IMR-90 (cell line): ENCODE measurements around the gene YPEL4. TPM values are rescaled to one million over a fixed set of nuclear protein-coding genes. Genes with fewer than 3 reads are reported as not detected.

ENCODE experiments used
- ATAC-seq: fragments of 200-7000 bp; cut with Tn5 transposase; 2 replicates; pipeline ENCODE4 v1.9.1; 2020; ENCODE audit warnings: low read depth, mild to moderate bottlenecking, moderate library complexity
- BruUV-seq: library from RNA; stranded (reverse); fragments of 400-500 nt; replicated peaks from 2 replicates; lab custom pipeline; 2021; lab: Mats Ljungman, UMichigan
- CTCF ChIA-PET: fragments of 300-600 bp; formaldehyde crosslinking; extraction: SDS; loops from one replicate; lab custom pipeline; 2021; ENCODE audit warnings: antibody characterized with exemption; lab: Yijun Ruan, JAX
- POLR2A ChIA-PET: fragments of 300-600 bp; sonication (Branson Sonifier 250); formaldehyde crosslinking; loops from one replicate; lab custom pipeline; 2022; ENCODE audit warnings: antibody characterized with exemption; ENCODE audit not compliant: unreplicated experiment; lab: Charles Lee
- DNase-seq: peaks from one replicate; pipeline ENCODE4 v3.0.0; 2013
- H2AFZ ChIP-seq: replicated peaks from 2 replicates; pipeline ENCODE3; 2013; ENCODE audit warnings: low read length, mild to moderate bottlenecking; ENCODE audit not compliant: poor library complexity
- H2AK5ac ChIP-seq: 2 replicates; pipeline ENCODE4 v1.6.1; 2013; ENCODE audit warnings: low read depth, low read length, inconsistent platforms
- H2AK9ac ChIP-seq: replicated peaks from 2 replicates; pipeline ENCODE3; 2013; ENCODE audit warnings: mild to moderate bottlenecking, low read depth, low read length, moderate library complexity; ENCODE audit not compliant: poor library complexity
- H2BK120ac ChIP-seq: 2 replicates; pipeline ENCODE4 v1.6.1; 2013; ENCODE audit warnings: low read depth, low read length, inconsistent platforms
- H2BK15ac ChIP-seq: 3 replicates; pipeline ENCODE4 v1.6.1; 2013; ENCODE audit warnings: low read depth, low read length, inconsistent platforms
- H2BK20ac ChIP-seq: 2 replicates; pipeline ENCODE4 v1.6.1; 2013; ENCODE audit warnings: low read depth, mild to moderate bottlenecking, inconsistent platforms, low read length, moderate library complexity
- H2BK5ac ChIP-seq: 2 replicates; pipeline ENCODE4 v1.6.1; 2013; ENCODE audit warnings: mild to moderate bottlenecking, low read depth, low read length, inconsistent platforms; ENCODE audit not compliant: poor library complexity, severe bottlenecking
- H3K14ac ChIP-seq: replicated peaks from 2 replicates; pipeline ENCODE4 v1.6.1; 2013; ENCODE audit warnings: low read depth, low read length, inconsistent platforms
- H3K18ac ChIP-seq: 2 replicates; pipeline ENCODE4 v1.6.1; 2013; ENCODE audit warnings: low read depth, low read length, control low read depth
- H3K23ac ChIP-seq: 2 replicates; pipeline ENCODE4 v1.6.1; 2013; ENCODE audit warnings: low read depth, low read length, inconsistent platforms
- H3K27ac ChIP-seq: 2 replicates; pipeline ENCODE4 v1.5.1; 2013; ENCODE audit warnings: mild to moderate bottlenecking, control low read depth, low read length; ENCODE audit not compliant: insufficient read depth
- H3K27me3 ChIP-seq: 2 replicates; pipeline ENCODE4 v1.6.1; 2013; ENCODE audit warnings: low read length; ENCODE audit not compliant: control insufficient read depth, insufficient read depth
- H3K36me3 ChIP-seq: 2 replicates; pipeline ENCODE4 v1.6.1; 2013; ENCODE audit warnings: low read length, mixed read lengths; ENCODE audit not compliant: control insufficient read depth, insufficient read depth
- H3K4ac ChIP-seq: 2 replicates; pipeline ENCODE4 v1.6.1; 2013; ENCODE audit warnings: low read depth, low read length, inconsistent platforms
- H3K4me1 ChIP-seq: 2 replicates; pipeline ENCODE4 v1.6.1; 2013; ENCODE audit warnings: low read length, mixed read lengths; ENCODE audit not compliant: control insufficient read depth, insufficient read depth
- H3K4me2 ChIP-seq: 2 replicates; pipeline ENCODE4 v1.6.1; 2013; ENCODE audit warnings: low read depth, mild to moderate bottlenecking, control low read depth, low read length, moderate library complexity
- H3K4me3 ChIP-seq: 2 replicates; pipeline ENCODE4 v1.5.1; 2013; ENCODE audit warnings: low read depth, mild to moderate bottlenecking, control low read depth, low read length, moderate library complexity; ENCODE audit not compliant: insufficient read depth
- H3K56ac ChIP-seq: 2 replicates; pipeline ENCODE4 v1.6.1; 2013; ENCODE audit warnings: low read length, inconsistent platforms; ENCODE audit not compliant: insufficient read depth; ENCODE audit errors: extremely low read depth
- H3K79me1 ChIP-seq, 2 experiments: 2 replicates each; pipeline ENCODE4 v1.6.1; 2013; ENCODE audit warnings: low read length in 2 of 2, inconsistent platforms in 1 of 2, low read depth in 1 of 2
- H3K9ac ChIP-seq: 2 replicates; pipeline ENCODE4 v1.6.1; 2013; ENCODE audit warnings: low read depth, low read length, control low read depth
- H3K9me1 ChIP-seq: 2 replicates; pipeline ENCODE4 v1.6.1; 2013; ENCODE audit warnings: low read length, inconsistent platforms; ENCODE audit not compliant: insufficient read depth
- H3K9me3 ChIP-seq: 2 replicates; pipeline ENCODE4 v1.6.1; 2013; ENCODE audit warnings: low read length; ENCODE audit not compliant: control insufficient read depth, insufficient read depth
- H4K20me1 ChIP-seq: 2 replicates; pipeline ENCODE4 v1.6.1; 2013; ENCODE audit warnings: low read length, inconsistent platforms; ENCODE audit not compliant: insufficient read depth
- H4K5ac ChIP-seq: 2 replicates; pipeline ENCODE4 v1.6.1; 2013; ENCODE audit warnings: mild to moderate bottlenecking, low read depth, low read length, control low read depth
- H4K8ac ChIP-seq, 2 experiments: 2 replicates each; pipeline ENCODE4 v1.6.1; 2013; ENCODE audit warnings: low read depth in 2 of 2, low read length in 2 of 2, control low read depth in 1 of 2, inconsistent platforms in 1 of 2
- H4K91ac ChIP-seq: 2 replicates; pipeline ENCODE4 v1.6.1; 2013; ENCODE audit warnings: low read depth, low read length, inconsistent platforms; ENCODE audit not compliant: insufficient read depth
- MAZ ChIP-seq: IDR thresholded peaks from 2 replicates; pipeline ENCODE4 v1.6.1; 2012; ENCODE audit warnings: low read depth, mild to moderate bottlenecking, low read length, improper control_type of control experiment, moderate library complexity, borderline replicate concordance
- NFE2L2 ChIP-seq: fragments of 150-350 bp; IDR thresholded peaks from 2 replicates; pipeline ENCODE4 v1.6.1; 2016; ENCODE audit warnings: low read depth, mild to moderate bottlenecking, low read length
- RFX5 ChIP-seq: IDR thresholded peaks from 2 replicates; pipeline ENCODE4 v1.8.0; 2012; ENCODE audit warnings: low read depth, mild to moderate bottlenecking, low read length, moderate library complexity
- WGBS, 2 experiments: methylation state at CpG; one replicate each; pipeline versions ENCODE4 v1.1.5 to v1.1.7; 2013; ENCODE audit warnings: missing lambda C conversion rate in 2 of 2; ENCODE audit not compliant: insufficient read length in 1 of 2; ENCODE audit errors: extremely low coverage in 2 of 2; 5-methylcytosine and 5-hydroxymethylcytosine counted together
- dilution Hi-C: fragments of 300-500 bp; cut with HindIII; formaldehyde crosslinking; loops from one replicate; pipeline ENCODE4 v1.14.3; 2018; ENCODE audit warnings: low sequenced_read_pairs; ENCODE audit not compliant: unreplicated experiment
- in situ Hi-C: fragments of 300-500 bp; cut with MboI; formaldehyde crosslinking; loops from 3 replicates; pipeline ENCODE4 v1.14.3; 2019; ENCODE audit warnings: low sequenced_read_pairs, inconsistent platforms, mixed read lengths
- intact Hi-C: fragments of 100-400 bp; cut with micrococcal nuclease; formaldehyde crosslinking; loops from 2 replicates; pipeline ENCODE4 v1.10.0; 2022
- polyA plus RNA-seq, 3 experiments: library from polyadenylated mRNA; depleted of rRNA; stranded (reverse); fragments of >200 nt; gene quantifications; 2 replicates each; pipeline ENCODE4 v1.2.3, GENCODE V29; 2012; ENCODE audit warnings: low replicate concordance in 1 of 3
- total RNA-seq: library from RNA; depleted of rRNA; stranded (reverse); fragments of >200 nt; gene quantifications from 2 replicates; pipeline ENCODE4 v1.2.3, GENCODE V29; 2012

Gene YPEL4
- total and polyA plus RNA-seq, 2 of the 4 experiments (the other 2 are of a cell fraction) = 0.18 to 0.79 TPM

- Histone ChIP-seq H2BK15ac (no peak overlapping the region), H3K23ac (no peak overlapping the region), H2BK120ac (no peak overlapping the region), H3K36me3 (peaks cover 2% of the 10 kb centered on the region), H2BK20ac (no peak overlapping the region), H3K18ac (no peak overlapping the region), H3K4me3 (peak overlapping the region; percentile 57), H2AK5ac (no peak overlapping the region), H3K4me2 (peak overlapping the region; percentile 79), H3K4ac (no peak overlapping the region), H3K27me3 (peaks cover 10% of the 10 kb centered on the region; the same call in 1 of the 2 replicates), H3K27ac (no peak overlapping the region), H4K91ac (no peak overlapping the region), H2AK9ac (no peak overlapping the region), H4K5ac (no peak overlapping the region), H3K79me1 (no peaks in the 10 kb centered on the region; a peak in 1 of 4 replicates), H2AFZ (no peak overlapping the region), H4K8ac (no peak overlapping the region), H3K56ac (no peak overlapping the region), H3K9me3 (no peaks in the 10 kb centered on the region), H3K9ac (no peak overlapping the region), H2BK5ac (no peak overlapping the region), H3K14ac (no peak overlapping the region), H4K20me1 (no peaks in the 10 kb centered on the region; the same call in 1 of the 2 replicates), H3K9me1 (no peaks in the 10 kb centered on the region), H3K4me1 (peaks cover 5% of the 10 kb centered on the region; the same call in 1 of the 2 replicates)
- no peak for TF ChIP-seq NFE2L2
- no peak for TF ChIP-seq RFX5
- no peak for TF ChIP-seq MAZ
- 40% methylated on average over 1 of the region's 2 CpGs; no CpG with 5 or more reads in 1 of the 2 experiments for WGBS, 2 experiments
- ATAC-seq = no peak
- POLR2A ChIA-PET = interaction anchor here (0.5 kb wide), 1 partner anchor 977 kb away, joined by 3 read pairs; no protein-coding TSS in a partner anchor
- in situ Hi-C loops = no loop called here
- no TSS peak for BruUV-seq
- dilution Hi-C loops = no loop called here
- CTCF ChIA-PET = no interaction called here
- DNase-seq = no peak
- intact Hi-C loops = no loop called here
Measured at GRCh38 chr11:57599381-57599780, 50.3 kb downstream of the YPEL4 start.
